ENCODE measurements around the gene DRAXIN. TPM values are rescaled to one million over a fixed set of nuclear protein-coding genes. Genes with fewer than 3 reads are reported as not detected.

Gene DRAXIN
- polyA plus RNA-seq, 1 of the 3 experiments (the other 2 are of a cell fraction), result 0.97 TPM

GRCh38 chr1:11701551-11701961, 10.0 kb downstream of the DRAXIN start (continued):
- TF ChIP-seq ZBTB33 (IDR thresholded peaks at IDR 0.05; ENCODE audit: borderline replicate concordance, low read depth) (no peak), PBX3 (IDR thresholded peaks at IDR 0.05) (no peak), SMC3 (IDR thresholded peaks at IDR 0.05; ENCODE audit: low read depth, low read length) (no peak), USF2 (IDR thresholded peaks at IDR 0.05; ENCODE audit: borderline replicate concordance, low read depth, low read length) (no peak)

GRCh38 chr1:11701981-11702803, 10.7 kb downstream of the DRAXIN start:
- Histone ChIP-seq H3K27ac (ENCODE audit: low read depth in 2 of 2, low read length in 1 of 2) (no peak overlapping the region), H3K9me2 (no peaks in the 10 kb centered on the region), H3K36me3 (replicated peaks in 1 of 2; ENCODE audit: control insufficient read depth in 1 of 2, insufficient read depth in 2 of 2, low read length in 1 of 2) (no peaks in the 10 kb centered on the region), H3K4me1 (ENCODE audit: control insufficient read depth in 1 of 2, insufficient read depth in 2 of 2, low read depth in 1 of 2, low read length in 1 of 2) (peaks cover 0 to 9% of the 10 kb centered on the region in 2 experiments; a peak in 1 of 4 replicates), H3K79me2 (ENCODE audit: insufficient read depth) (no peaks in the 10 kb centered on the region), H3K4me3 (ENCODE audit: low read depth in 2 of 2, low read length in 1 of 2) (no peak overlapping the region), H3K4me2 (0 out of 2 replicates have a peak overlapping the region, but pooled peaks have one; percentile 56), H3K9me3 (no peaks in the 10 kb centered on the region), H3K9ac (no peak overlapping the region), H3K27me3 (ENCODE audit: insufficient read depth) (no peaks in the 10 kb centered on the region; the same call in 1 of the 2 replicates), H2AFZ (ENCODE audit: low read depth) (no peak overlapping the region), H4K20me1 (ENCODE audit: insufficient read depth) (no peaks in the 10 kb centered on the region), H3F3A (replicated peaks; ENCODE audit: insufficient read depth) (no peaks in the 10 kb centered on the region)
- ChIA-PET CTCF (interaction anchor here (1.4 to 3.9 kb wide), 3 partner anchors 17 to 38 kb away, joined by 6 to 16 read pairs (median 16); partner anchors contain the start of gene FBXO6), POLR2A (interaction anchor here (1.0 kb wide), 1 partner anchor 38 kb away, joined by 3 read pairs; the partner anchor contains the start of gene FBXO6)
- 76% methylated on average over 15 of the region's 15 CpGs for WGBS (ENCODE audit: low lambda C conversion rate)
- no peak for DNase-seq
- TF ChIP-seq GABPA (IDR thresholded peaks at IDR 0.05; ENCODE audit: low read depth), result no peak
- TF ChIP-seq ELF1 (IDR thresholded peaks at IDR 0.05), result no peak
- TF ChIP-seq NRF1 (IDR thresholded peaks at IDR 0.05; ENCODE audit: low read depth, low read length), result no peak
- no peak for TF ChIP-seq REST (IDR thresholded peaks at IDR 0.05; ENCODE audit: low read depth, low read length)
- TF ChIP-seq GATA2 (CRISPR knock-in tag; IDR thresholded peaks at IDR 0.05), result no peak
- no peak for TF ChIP-seq USF2 (IDR thresholded peaks at IDR 0.05; ENCODE audit: borderline replicate concordance, low read depth, low read length)
- TF ChIP-seq SMC3 (IDR thresholded peaks at IDR 0.05; ENCODE audit: low read depth, low read length), result no peak
- no peak for TF ChIP-seq CTCF (IDR thresholded peaks at IDR 0.05)
- TF ChIP-seq CHD2 (IDR thresholded peaks at IDR 0.05; ENCODE audit: low read length, partially characterized antibody), result no peak
- no peak for TF ChIP-seq PBX3 (IDR thresholded peaks at IDR 0.05)
- TF ChIP-seq FOXM1 (IDR thresholded peaks at IDR 0.05; ENCODE audit: low read depth), result no peak
- TF ChIP-seq SIN3A (IDR thresholded peaks at IDR 0.05; ENCODE audit: borderline replicate concordance, low read depth, low read length), result no peak
- TF ChIP-seq EZH2phosphoT487 (IDR thresholded peaks at IDR 0.05; ENCODE audit: borderline replicate concordance, low read depth), result no peak
- TF ChIP-seq RCOR1 (IDR thresholded peaks at IDR 0.05; ENCODE audit: low read length), result no peak

Measured in SK-N-SH (cell line).